Endothelial cell of umbilical vein (primary cell): ENCODE measurements around the gene BEND4. TPM values are rescaled to one million over a fixed set of nuclear protein-coding genes. Genes with fewer than 3 reads are reported as not detected.
A peak's percentile ranks its signal among the peaks of the same experiment; 100 is the strongest.

Experiments
- Bru-seq: library from RNA; stranded (reverse); fragments of 400-500 nt; gene quantifications from one replicate; lab custom pipeline; 2021; lab: Mats Ljungman, UMichigan
- BruChase-seq, 2 experiments: library from RNA; stranded (reverse); fragments of 400-500 nt; gene quantifications; one replicate each; lab custom pipeline; 2021; lab: Mats Ljungman, UMichigan
- BruUV-seq: library from RNA; stranded (reverse); fragments of 400-500 nt; replicated peaks from 2 replicates; lab custom pipeline; 2021; lab: Mats Ljungman, UMichigan
- CTCF ChIA-PET: fragments of 300-600, 350-600 bp; sonication (Branson Sonifier 250); formaldehyde crosslinking; loops from one replicate; lab custom pipeline; 2021; ENCODE audit warnings: antibody characterized with exemption, inconsistent platforms; lab: Charles Lee
- POLR2A ChIA-PET: fragments of 300-600, 350-600 bp; sonication (Branson Sonifier 250); formaldehyde crosslinking; loops from one replicate; lab custom pipeline; 2021; ENCODE audit warnings: antibody characterized with exemption, inconsistent platforms; lab: Charles Lee
- DNase-seq: peaks from one replicate; pipeline ENCODE4 v3.0.0-alpha.2; 2011; ENCODE audit warnings: low read depth, low spot score
- FAIRE-seq: peaks from 2 replicates; lab custom pipeline; 2011; peaks lifted over from hg19 to GRCh38; lab: Jason Lieb, UNC
- H2AFZ ChIP-seq: 2 replicates; pipeline ENCODE4 v1.6.0; 2012; ENCODE audit warnings: low read depth, low read length, control low read depth, inconsistent platforms
- H3K27ac ChIP-seq: 2 replicates; pipeline ENCODE4 v1.5.1; 2011; ENCODE audit warnings: low read depth, mild to moderate bottlenecking, control low read depth, low read length, moderate library complexity; ENCODE audit not compliant: insufficient read depth
- H3K27me3 ChIP-seq, 2 experiments: 2 replicates each; pipeline versions ENCODE4 v1.6.0 to v1.6.1; 2011; ENCODE audit warnings: low read length in 2 of 2, mixed read lengths in 1 of 2; ENCODE audit not compliant: control insufficient read depth in 2 of 2, insufficient read depth in 2 of 2
- H3K36me3 ChIP-seq, 2 experiments: 2 replicates in 1 of 2; 3 replicates in 1 of 2; pipeline ENCODE4 v1.5.1; 2011; ENCODE audit warnings: low read length in 2 of 2, mild to moderate bottlenecking in 1 of 2, moderate library complexity in 1 of 2; ENCODE audit not compliant: control insufficient read depth in 2 of 2, insufficient read depth in 2 of 2; ENCODE audit errors: extremely low read depth in 1 of 2
- H3K4me1 ChIP-seq: 3 replicates; pipeline ENCODE4 v1.5.1; 2011; ENCODE audit warnings: mild to moderate bottlenecking, low read length; ENCODE audit not compliant: control insufficient read depth, insufficient read depth; ENCODE audit errors: extremely low read depth
- H3K4me2 ChIP-seq: 2 replicates; pipeline ENCODE4 v1.6.1; 2011; ENCODE audit warnings: low read length, control low read depth, mixed read lengths; ENCODE audit not compliant: insufficient read depth
- H3K4me3 ChIP-seq, 3 experiments: fragments of 200-600 bp in 1 of 3; sonication (generic), shearing (Covaris generic) in 1 of 3; replicated peaks in 1 of 3; 2 replicates each; pipeline ENCODE4 v1.5.1; 2011 to 2016; ENCODE audit warnings: control low read depth in 3 of 3, low read length in 3 of 3, mild to moderate bottlenecking in 2 of 3, inconsistent platforms in 1 of 3, low read depth in 1 of 3, moderate library complexity in 1 of 3; ENCODE audit not compliant: insufficient read depth in 1 of 3
- H3K79me2 ChIP-seq: 2 replicates; pipeline ENCODE4 v1.6.0; 2012; ENCODE audit warnings: low read length, inconsistent platforms; ENCODE audit not compliant: control insufficient read depth, insufficient read depth
- H3K9ac ChIP-seq: replicated peaks from 2 replicates; pipeline ENCODE3; 2011; ENCODE audit warnings: low read length, control low read depth; ENCODE audit not compliant: insufficient read depth; ENCODE audit errors: extremely low read depth
- H3K9me1 ChIP-seq: replicated peaks from 3 replicates; pipeline ENCODE4 v1.6.0; 2011; ENCODE audit warnings: mild to moderate bottlenecking, low read length; ENCODE audit not compliant: control insufficient read depth, insufficient read depth; ENCODE audit errors: extremely low read depth
- H3K9me3 ChIP-seq: replicated peaks from 2 replicates; pipeline ENCODE4 v1.5.1; 2012; ENCODE audit warnings: low read length, inconsistent platforms; ENCODE audit not compliant: control insufficient read depth, insufficient read depth
- H4K20me1 ChIP-seq: replicated peaks from 2 replicates; pipeline ENCODE3; 2011; ENCODE audit warnings: mild to moderate bottlenecking, low read length; ENCODE audit not compliant: control insufficient read depth, insufficient read depth; ENCODE audit errors: extremely low read depth
- EZH2 ChIP-seq: IDR thresholded peaks from 2 replicates; pipeline ENCODE4 v1.6.1; 2012; ENCODE audit warnings: borderline replicate concordance, low read depth, mild to moderate bottlenecking, moderate library complexity, low read length, inconsistent platforms; ENCODE audit not compliant: severe bottlenecking
- FOS ChIP-seq: IDR thresholded peaks from 2 replicates; pipeline ENCODE4 v1.6.1; 2011; ENCODE audit warnings: mild to moderate bottlenecking, low read length, moderate library complexity, borderline replicate concordance; ENCODE audit not compliant: insufficient read depth
- GATA2 ChIP-seq: IDR thresholded peaks from 2 replicates; pipeline ENCODE4 v1.7.0; 2011; ENCODE audit warnings: low read depth, mild to moderate bottlenecking, moderate library complexity, mixed read lengths, low read length; ENCODE audit not compliant: insufficient read length, insufficient read depth
- JUN ChIP-seq: IDR thresholded peaks from 2 replicates; pipeline ENCODE4 v1.6.1; 2011; ENCODE audit warnings: borderline replicate concordance, low read depth; ENCODE audit not compliant: insufficient read length, insufficient read depth
- MYC ChIP-seq: IDR thresholded peaks from one replicate; pipeline ENCODE4 v1.6.1; 2011; ENCODE audit warnings: mild to moderate bottlenecking, low read depth, low read length
- POLR2A ChIP-seq: IDR thresholded peaks from 2 replicates; pipeline ENCODE4 v1.6.1; 2012; ENCODE audit warnings: low read depth, mild to moderate bottlenecking, control low read depth, low read length
- POLR2AphosphoS5 ChIP-seq: IDR thresholded peaks from 2 replicates; pipeline ENCODE4 v1.6.1; 2012; ENCODE audit warnings: low read depth, mild to moderate bottlenecking, control low read depth, low read length, moderate library complexity; ENCODE audit not compliant: insufficient read depth
- dilution Hi-C: fragments of 300-500 bp; cut with MboI; formaldehyde crosslinking; loops from one replicate; pipeline ENCODE4 v1.15.0; 2019; ENCODE audit warnings: low sequenced_read_pairs; ENCODE audit not compliant: extremely low pct_ligation_motif_present
- intact Hi-C: fragments of 100-400 bp; cut with micrococcal nuclease; formaldehyde crosslinking; loops from one replicate; pipeline ENCODE4 v1.10.0; 2022
- long read RNA-seq: library from polyadenylated mRNA; stranded (forward); transcript quantifications from one replicate; pipeline ENCODE4 v2.0.0, GENCODE V29; 2021
- polyA minus RNA-seq, 3 experiments: library from RNA; depleted of rRNA, polyadenylated mRNA; stranded (reverse); fragments of >200 nt; gene quantifications; 1 replicate in 1 of 3; 2 replicates in 2 of 3; pipeline ENCODE4 v1.2.3, GENCODE V29; 2011
- polyA plus RNA-seq, 4 experiments: library from polyadenylated mRNA; depleted of rRNA in 3 of 4; stranded (reverse) in 3 of 4; unstranded in 1 of 4; fragments of >200 nt; gene quantifications; 2 replicates each; pipeline versions ENCODE4 v1.2.1 to v1.2.3, GENCODE V29; 2011 to 2012; ENCODE audit warnings: missing spikeins in 1 of 4
- total RNA-seq: library from RNA; stranded (reverse); gene quantifications from 2 replicates; pipeline ENCODE4 v1.2.3, GENCODE V29; 2021
- TF ChIP-seq, protein P1 (sequence below): IDR thresholded peaks from 2 replicates; pipeline ENCODE4 v1.6.1; 2011; ENCODE audit not compliant: insufficient read depth, insufficient read length
- TF ChIP-seq, protein P2 (sequence below), 2 donors: IDR thresholded peaks; 1 replicate in 1 of 2; 2 replicates in 1 of 2; pipeline ENCODE4 v1.5.1; 2011; ENCODE audit warnings: low read length in 2 of 2, mild to moderate bottlenecking in 2 of 2, moderate library complexity in 2 of 2, control low read depth in 1 of 2, inconsistent platforms in 1 of 2, low read depth in 1 of 2; ENCODE audit not compliant: insufficient read depth in 1 of 2; ENCODE audit errors: extremely low read depth in 1 of 2

The BEND4 gene
- total RNA-seq = 0.07 and 0.27 TPM in 2 replicates
- polyA plus RNA-seq = 0.01 and 0.02 TPM in 2 replicates
- polyA plus RNA-seq (2011; cell fraction: cytosol; rRNA removed) = not detected in 2 replicates
- 0.03 and 0.04 TPM in 2 replicates for polyA plus RNA-seq (2011; cell fraction: nucleus; rRNA removed)
- polyA plus RNA-seq (2012) = 0.04 TPM in 2 replicates
- not detected in 2 replicates for polyA minus RNA-seq
- not detected for polyA minus RNA-seq (2011; cell fraction: cytosol; rRNA and poly(A)+ RNA removed)
- not detected in 2 replicates for polyA minus RNA-seq (2011; cell fraction: nucleus; rRNA and poly(A)+ RNA removed)
- percentile 15 among the genes with signal in this experiment for Bru-seq, nascent RNA
- percentile 20 among the genes with signal in this experiment for BruChase-seq, experiment 1, labeled RNA remaining after a 6-hour chase
- percentile 20 among the genes with signal in this experiment for BruChase-seq, experiment 2, labeled RNA remaining after a 2-hour chase
- long read RNA-seq = 0 reads

DNA sequence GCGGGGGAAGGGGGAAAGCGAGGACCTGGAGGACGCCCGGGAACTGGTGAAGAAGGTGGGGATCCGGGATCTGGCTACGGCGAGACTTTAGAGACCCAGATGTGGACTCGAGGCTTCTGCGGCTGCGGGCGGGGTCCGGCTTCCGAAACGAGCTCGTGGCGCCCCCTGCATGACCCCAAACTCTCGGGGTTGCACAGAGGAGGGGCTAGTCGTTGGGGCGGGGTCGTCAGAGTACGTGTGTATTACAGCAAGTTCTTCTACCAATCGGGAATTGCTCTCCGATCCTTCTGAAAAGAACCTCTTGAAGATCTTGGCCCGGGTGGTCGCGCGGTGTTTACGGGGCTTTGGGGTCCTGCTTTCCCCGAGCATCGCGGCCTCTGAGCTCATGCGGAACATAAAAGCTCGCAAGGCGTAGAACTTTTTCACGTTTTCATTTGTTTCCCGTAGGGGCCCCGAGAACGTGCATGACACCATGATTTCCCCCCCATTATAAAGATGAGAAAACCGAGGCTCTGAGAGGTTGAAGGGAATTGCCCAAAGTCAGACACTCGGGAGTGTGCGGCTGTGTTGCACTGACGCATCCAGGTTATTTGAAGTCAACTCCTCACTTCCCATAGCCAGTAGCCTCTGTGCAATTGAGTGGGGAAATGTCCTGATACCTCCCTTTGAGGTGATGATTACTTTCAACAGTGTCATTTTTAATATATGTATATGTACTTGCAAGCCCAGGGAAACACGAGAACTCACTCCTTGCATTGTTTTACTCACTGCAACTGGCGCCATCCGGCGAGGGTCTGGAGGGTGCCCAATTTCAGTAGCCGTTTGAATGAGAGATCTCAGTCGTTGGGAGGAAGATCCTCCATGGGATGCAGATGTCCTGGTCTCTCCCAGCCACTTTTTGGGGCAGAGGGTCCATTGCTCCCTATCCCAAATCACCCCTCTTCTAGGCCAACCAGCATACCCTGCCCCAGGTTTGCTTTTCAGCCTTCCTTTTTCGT, at the start of gene BEND4:
BEND4 (minus strand) TSS at position 149 of the 998 bp plus-strand sequence. CDS start 512 bp downstream, outside the sequence.
- Histone ChIP-seq H3K36me3 (no peaks in the 10 kb centered on the region), H2AFZ (peak within 1 kb of the TSS; percentile 70), H3K9me3 (no peaks in the 10 kb centered on the region), H3K4me1 (peaks cover 7% of the 10 kb centered on the region), H3K4me3 (peak within 1 kb of the TSS; percentile 16 to 28 (median 27)), H3K27me3 (peaks cover 42 to 67% of the 10 kb centered on the region in 2 experiments), H3K79me2 (no peaks in the 10 kb centered on the region), H4K20me1 (no peaks in the 10 kb centered on the region), H3K27ac (no peak within 1 kb of the TSS), H3K9ac (no peak within 1 kb of the TSS), H3K9me1 (no peaks in the 10 kb centered on the region), H3K4me2 (peak within 1 kb of the TSS; percentile 47)
- no TSS peak for BruUV-seq
- peak; percentile 53 for TF ChIP-seq EZH2
- no peak for TF ChIP-seq GATA2
- FAIRE-seq (no peak), DNase-seq (no peak)
- ChIA-PET POLR2A (no interaction called here), CTCF (no interaction called here)
- intact Hi-C loops (no loop called here), dilution Hi-C loops (no loop called here)

DNA sequence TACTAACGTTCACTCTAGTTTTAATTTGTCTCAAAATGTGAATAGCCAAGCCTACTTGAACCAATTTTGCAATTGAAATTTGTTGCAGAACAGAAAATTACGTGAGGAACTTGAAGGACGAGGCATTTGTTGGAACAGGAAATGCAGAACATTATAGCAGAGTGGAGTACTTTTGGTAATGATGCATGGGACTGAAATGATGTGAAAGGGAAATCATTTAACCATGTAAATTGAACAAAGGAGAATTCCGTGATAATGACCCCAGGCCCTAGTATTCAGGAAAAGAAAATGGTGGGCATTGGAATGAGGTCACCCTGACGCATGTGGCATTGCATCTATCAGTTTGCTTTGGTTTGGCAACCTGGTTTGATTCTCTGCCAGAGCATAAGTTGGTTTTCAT, 44.9 kb upstream of the BEND4 start:
- H3K4me3 ChIP-seq = no peak overlapping the region
- H3K27ac ChIP-seq = no peak overlapping the region
- no peak overlapping the region for H3K9ac ChIP-seq
- no peak for DNase-seq
- ChIA-PET CTCF (no interaction called here), POLR2A (no interaction called here)
- no peaks in the 10 kb centered on the region for H3K9me1 ChIP-seq
- no peaks in the 10 kb centered on the region for H4K20me1 ChIP-seq
- H3K4me1 ChIP-seq = no peaks in the 10 kb centered on the region
- H2AFZ ChIP-seq = no peak overlapping the region
- BruUV-seq = no TSS peak
- FAIRE-seq = no peak
- no peak overlapping the region for H3K4me2 ChIP-seq
- H3K9me3 ChIP-seq = no peaks in the 10 kb centered on the region
- dilution Hi-C loops (no loop called here), intact Hi-C loops (no loop called here)
- no peaks in the 10 kb centered on the region for H3K79me2 ChIP-seq
- no peak for TF ChIP-seq JUN
- TF ChIP-seq, protein P1, sequence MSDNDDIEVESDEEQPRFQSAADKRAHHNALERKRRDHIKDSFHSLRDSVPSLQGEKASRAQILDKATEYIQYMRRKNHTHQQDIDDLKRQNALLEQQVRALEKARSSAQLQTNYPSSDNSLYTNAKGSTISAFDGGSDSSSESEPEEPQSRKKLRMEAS = no peak
- TF ChIP-seq EZH2 = no peak
- no peak for TF ChIP-seq POLR2A
- TF ChIP-seq, protein P2, sequence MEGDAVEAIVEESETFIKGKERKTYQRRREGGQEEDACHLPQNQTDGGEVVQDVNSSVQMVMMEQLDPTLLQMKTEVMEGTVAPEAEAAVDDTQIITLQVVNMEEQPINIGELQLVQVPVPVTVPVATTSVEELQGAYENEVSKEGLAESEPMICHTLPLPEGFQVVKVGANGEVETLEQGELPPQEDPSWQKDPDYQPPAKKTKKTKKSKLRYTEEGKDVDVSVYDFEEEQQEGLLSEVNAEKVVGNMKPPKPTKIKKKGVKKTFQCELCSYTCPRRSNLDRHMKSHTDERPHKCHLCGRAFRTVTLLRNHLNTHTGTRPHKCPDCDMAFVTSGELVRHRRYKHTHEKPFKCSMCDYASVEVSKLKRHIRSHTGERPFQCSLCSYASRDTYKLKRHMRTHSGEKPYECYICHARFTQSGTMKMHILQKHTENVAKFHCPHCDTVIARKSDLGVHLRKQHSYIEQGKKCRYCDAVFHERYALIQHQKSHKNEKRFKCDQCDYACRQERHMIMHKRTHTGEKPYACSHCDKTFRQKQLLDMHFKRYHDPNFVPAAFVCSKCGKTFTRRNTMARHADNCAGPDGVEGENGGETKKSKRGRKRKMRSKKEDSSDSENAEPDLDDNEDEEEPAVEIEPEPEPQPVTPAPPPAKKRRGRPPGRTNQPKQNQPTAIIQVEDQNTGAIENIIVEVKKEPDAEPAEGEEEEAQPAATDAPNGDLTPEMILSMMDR (IDR thresholded peaks at IDR 0.05; ENCODE audit: extremely low read depth in 1 of 2, insufficient read depth in 1 of 2, low read depth in 1 of 2, low read length in 2 of 2) = no peak
- TF ChIP-seq GATA2 = no peak
- TF ChIP-seq MYC = no peak
- no peak for TF ChIP-seq POLR2AphosphoS5
- no peak for TF ChIP-seq FOS
- H3K27me3 ChIP-seq = no peaks in the 10 kb centered on the region
- no peaks in the 10 kb centered on the region for H3K36me3 ChIP-seq
